ENCODE measurements around the gene PLXNA4. TPM values are rescaled to one million over a fixed set of nuclear protein-coding genes. Genes with fewer than 3 reads are reported as not detected.

The PLXNA4 gene
- total RNA-seq, 1 donor from 2014 or later: 13.6 TPM

DNA sequence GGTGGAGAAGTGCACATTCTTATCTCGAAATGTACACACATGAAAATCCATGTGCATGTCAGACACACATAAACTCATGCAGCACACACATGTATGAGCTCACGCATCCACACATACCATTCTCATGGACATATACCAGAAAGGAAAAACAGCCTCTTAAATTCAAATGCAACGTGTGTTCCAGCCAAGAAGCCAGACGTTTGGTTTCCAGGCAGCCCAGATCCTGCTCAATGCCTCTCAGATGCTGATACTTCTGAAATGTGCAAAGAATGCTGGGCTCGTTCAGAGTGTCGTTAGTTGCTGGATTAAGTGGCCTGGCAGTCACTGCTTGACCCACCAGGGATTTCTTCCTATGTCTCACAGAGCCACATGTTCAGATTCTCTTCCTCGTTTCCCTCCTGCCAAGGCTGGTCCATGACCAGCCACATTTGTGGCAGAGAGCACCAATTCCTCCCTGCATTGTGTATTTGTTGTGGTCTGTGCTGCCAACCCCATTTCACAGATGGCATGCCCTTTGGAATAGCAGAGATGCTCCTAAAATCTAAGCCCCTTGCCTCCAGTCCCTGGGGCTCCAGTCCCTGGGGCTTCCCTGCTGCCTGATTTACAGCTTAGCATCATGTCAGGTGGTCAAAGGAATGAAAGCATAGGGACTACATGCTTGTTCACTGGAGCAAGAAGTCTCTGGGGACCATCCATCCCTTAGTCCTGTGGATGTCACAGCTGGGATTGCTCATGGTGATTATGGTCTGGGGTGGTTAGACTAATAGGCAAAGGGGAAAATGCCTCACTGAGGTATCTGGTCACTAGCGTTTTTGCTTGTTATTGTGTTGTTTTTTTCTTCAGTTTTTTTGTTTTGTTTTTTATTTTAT lies 426.6 kb downstream of the PLXNA4 start:
- no peak for DNase-seq (ENCODE audit: extremely low spot score, unreplicated experiment)
- TF ChIP-seq, protein P1, sequence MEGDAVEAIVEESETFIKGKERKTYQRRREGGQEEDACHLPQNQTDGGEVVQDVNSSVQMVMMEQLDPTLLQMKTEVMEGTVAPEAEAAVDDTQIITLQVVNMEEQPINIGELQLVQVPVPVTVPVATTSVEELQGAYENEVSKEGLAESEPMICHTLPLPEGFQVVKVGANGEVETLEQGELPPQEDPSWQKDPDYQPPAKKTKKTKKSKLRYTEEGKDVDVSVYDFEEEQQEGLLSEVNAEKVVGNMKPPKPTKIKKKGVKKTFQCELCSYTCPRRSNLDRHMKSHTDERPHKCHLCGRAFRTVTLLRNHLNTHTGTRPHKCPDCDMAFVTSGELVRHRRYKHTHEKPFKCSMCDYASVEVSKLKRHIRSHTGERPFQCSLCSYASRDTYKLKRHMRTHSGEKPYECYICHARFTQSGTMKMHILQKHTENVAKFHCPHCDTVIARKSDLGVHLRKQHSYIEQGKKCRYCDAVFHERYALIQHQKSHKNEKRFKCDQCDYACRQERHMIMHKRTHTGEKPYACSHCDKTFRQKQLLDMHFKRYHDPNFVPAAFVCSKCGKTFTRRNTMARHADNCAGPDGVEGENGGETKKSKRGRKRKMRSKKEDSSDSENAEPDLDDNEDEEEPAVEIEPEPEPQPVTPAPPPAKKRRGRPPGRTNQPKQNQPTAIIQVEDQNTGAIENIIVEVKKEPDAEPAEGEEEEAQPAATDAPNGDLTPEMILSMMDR (conservative IDR thresholded peaks at IDR 0.05): no peak
- H3K4me3 Mint-ChIP-seq: no peak overlapping the region
- H3K27me3 Mint-ChIP-seq: peaks cover 31% of the 10 kb centered on the region
- no peak overlapping the region for H3K27ac Mint-ChIP-seq
- H3K9me3 Mint-ChIP-seq: no peaks in the 10 kb centered on the region
- H3K4me1 Mint-ChIP-seq (ENCODE audit: unreplicated experiment): no peaks in the 10 kb centered on the region
- no peaks in the 10 kb centered on the region for H3K36me3 Mint-ChIP-seq

DNA sequence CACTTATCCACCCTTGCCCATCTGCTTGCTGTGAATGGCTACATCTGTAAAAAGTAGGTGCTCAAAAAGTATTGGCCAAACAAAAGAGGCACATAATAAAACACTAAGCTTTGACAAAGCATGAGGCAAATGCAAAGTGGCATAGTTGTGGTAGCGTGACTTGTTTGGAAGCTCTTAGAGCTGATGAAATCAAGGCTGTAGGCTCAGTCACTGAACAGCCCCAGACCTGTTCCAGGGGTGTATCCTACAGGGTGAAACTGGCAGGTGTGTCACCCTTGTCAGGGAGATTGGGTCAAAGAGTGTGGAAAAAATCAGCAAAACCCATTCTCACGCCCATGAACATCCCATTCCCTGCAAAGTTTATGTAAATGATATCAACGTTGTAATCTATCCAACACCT lies 427.4 kb downstream of the PLXNA4 start:
- no peaks in the 10 kb centered on the region for H3K9me3 Mint-ChIP-seq
- DNase-seq (ENCODE audit: extremely low spot score, unreplicated experiment): no peak
- no peaks in the 10 kb centered on the region for H3K4me1 Mint-ChIP-seq (ENCODE audit: unreplicated experiment)
- TF ChIP-seq, protein P1 (conservative IDR thresholded peaks at IDR 0.05): no peak
- peaks cover 31% of the 10 kb centered on the region for H3K27me3 Mint-ChIP-seq
- no peaks in the 10 kb centered on the region for H3K36me3 Mint-ChIP-seq
- H3K4me3 Mint-ChIP-seq: no peak overlapping the region
- no peak overlapping the region for H3K27ac Mint-ChIP-seq

DNA sequence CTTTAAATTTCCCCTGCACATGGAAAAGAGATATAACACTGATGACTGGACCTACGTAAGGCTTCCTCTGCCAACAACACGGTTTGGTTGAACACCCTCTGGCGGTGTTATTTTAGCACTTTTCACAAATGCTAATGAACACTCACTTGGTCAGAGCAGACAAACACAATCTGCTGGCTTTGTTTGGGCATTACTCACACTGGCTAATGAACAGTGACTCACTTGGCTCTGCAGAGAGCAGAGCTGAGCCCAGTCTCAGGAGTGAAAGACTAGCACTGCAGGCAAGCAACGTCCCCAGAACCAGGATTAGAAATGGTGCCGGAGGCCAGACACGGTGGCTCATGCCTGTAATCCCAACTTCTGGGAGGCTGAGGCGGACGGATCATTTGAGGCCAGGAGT lies 430.8 kb downstream of the PLXNA4 start:
- no peak overlapping the region for H3K4me3 Mint-ChIP-seq
- H3K4me1 Mint-ChIP-seq (ENCODE audit: unreplicated experiment): no peaks in the 10 kb centered on the region
- no peak overlapping the region for H3K27ac Mint-ChIP-seq
- H3K36me3 Mint-ChIP-seq: no peaks in the 10 kb centered on the region
- peaks cover 8% of the 10 kb centered on the region for H3K27me3 Mint-ChIP-seq
- DNase-seq (ENCODE audit: extremely low spot score, unreplicated experiment): no peak
- TF ChIP-seq, protein P1 (conservative IDR thresholded peaks at IDR 0.05): no peak
- no peaks in the 10 kb centered on the region for H3K9me3 Mint-ChIP-seq

DNA sequence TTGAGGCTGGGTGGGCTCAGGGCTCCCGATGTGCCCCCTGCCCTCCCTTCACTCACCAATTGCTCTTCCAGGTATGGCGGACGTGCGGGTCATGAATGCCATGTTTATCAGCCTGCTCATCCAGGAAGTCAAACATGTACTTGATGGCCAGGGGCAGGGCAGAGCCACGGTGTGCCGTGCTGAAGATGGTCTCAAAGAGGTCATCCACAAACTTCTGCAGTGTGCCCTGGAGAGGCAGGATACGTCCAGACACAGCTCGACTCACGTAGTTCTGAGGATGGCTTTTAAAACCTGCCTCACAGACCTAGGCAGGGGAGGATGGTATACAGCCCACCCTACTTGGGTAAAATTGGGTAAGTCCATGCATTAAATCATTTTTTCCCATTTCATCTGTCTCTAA lies 431.2 kb downstream of the PLXNA4 start:
- Mint-ChIP-seq H3K9me3 (no peaks in the 10 kb centered on the region), H3K36me3 (no peaks in the 10 kb centered on the region), H3K27me3 (peaks cover 5% of the 10 kb centered on the region), H3K4me1 (ENCODE audit: unreplicated experiment) (no peaks in the 10 kb centered on the region), H3K4me3 (no peak overlapping the region), H3K27ac (no peak overlapping the region)
- TF ChIP-seq, protein P1 (conservative IDR thresholded peaks at IDR 0.05): no peak
- no peak for DNase-seq (ENCODE audit: extremely low spot score, unreplicated experiment)

DNA sequence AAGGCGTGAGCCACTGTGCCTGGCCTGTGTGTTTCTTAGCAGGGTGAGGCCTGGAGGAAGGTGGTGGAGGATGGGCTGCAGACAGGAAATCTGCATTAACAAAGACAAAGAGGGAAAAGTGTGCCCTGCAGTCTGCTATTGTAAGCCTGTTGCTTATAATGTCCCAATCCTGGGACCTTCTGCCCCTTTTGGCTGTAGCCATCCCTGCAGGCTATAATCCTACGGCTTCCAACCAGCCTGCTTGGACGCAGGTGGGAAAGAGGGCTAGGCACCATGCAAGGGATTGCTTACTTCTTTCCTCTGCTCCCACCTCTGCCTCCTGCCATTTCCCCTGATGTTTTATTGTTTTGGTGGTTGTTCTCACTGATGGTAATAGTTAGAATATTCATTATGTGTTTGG lies 434.3 kb downstream of the PLXNA4 start:
- no peaks in the 10 kb centered on the region for H3K36me3 Mint-ChIP-seq
- H3K4me1 Mint-ChIP-seq (ENCODE audit: unreplicated experiment): no peaks in the 10 kb centered on the region
- H3K9me3 Mint-ChIP-seq: no peaks in the 10 kb centered on the region
- no peak for DNase-seq (ENCODE audit: extremely low spot score, unreplicated experiment)
- no peak overlapping the region for H3K4me3 Mint-ChIP-seq
- TF ChIP-seq, protein P1 (conservative IDR thresholded peaks at IDR 0.05): no peak
- no peak overlapping the region for H3K27ac Mint-ChIP-seq
- H3K27me3 Mint-ChIP-seq: peaks cover 1% of the 10 kb centered on the region

Measured in type B pancreatic cell (in vitro differentiated cells).